Endothelial cell of umbilical vein (primary cell): ENCODE results near the gene GCGR. TPM values are rescaled to one million over a fixed set of nuclear protein-coding genes. Genes with fewer than 3 reads are reported as not detected.

Source experiments
- BruUV-seq: library from RNA; stranded (reverse); fragments of 400-500 nt; replicated peaks from 2 replicates; lab custom pipeline; 2021; lab: Mats Ljungman, UMichigan
- CTCF ChIA-PET: fragments of 300-600, 350-600 bp; sonication (Branson Sonifier 250); formaldehyde crosslinking; loops from one replicate; lab custom pipeline; 2021; ENCODE audit warnings: antibody characterized with exemption, inconsistent platforms; lab: Charles Lee
- POLR2A ChIA-PET: fragments of 300-600, 350-600 bp; sonication (Branson Sonifier 250); formaldehyde crosslinking; loops from one replicate; lab custom pipeline; 2021; ENCODE audit warnings: antibody characterized with exemption, inconsistent platforms; lab: Charles Lee
- DNase-seq: peaks from one replicate; pipeline ENCODE4 v3.0.0-alpha.2; 2011; ENCODE audit warnings: low read depth, low spot score
- FAIRE-seq: peaks from 2 replicates; lab custom pipeline; 2011; peaks lifted over from hg19 to GRCh38; lab: Jason Lieb, UNC
- H2AFZ ChIP-seq: 2 replicates; pipeline ENCODE4 v1.6.0; 2012; ENCODE audit warnings: low read depth, low read length, control low read depth, inconsistent platforms
- H3K27ac ChIP-seq: 2 replicates; pipeline ENCODE4 v1.5.1; 2011; ENCODE audit warnings: low read depth, mild to moderate bottlenecking, control low read depth, low read length, moderate library complexity; ENCODE audit not compliant: insufficient read depth
- H3K27me3 ChIP-seq, 2 experiments: 2 replicates each; pipeline versions ENCODE4 v1.6.0 to v1.6.1; 2011; ENCODE audit warnings: low read length in 2 of 2, mixed read lengths in 1 of 2; ENCODE audit not compliant: control insufficient read depth in 2 of 2, insufficient read depth in 2 of 2
- H3K36me3 ChIP-seq, 2 experiments: 2 replicates in 1 of 2; 3 replicates in 1 of 2; pipeline ENCODE4 v1.5.1; 2011; ENCODE audit warnings: low read length in 2 of 2, mild to moderate bottlenecking in 1 of 2, moderate library complexity in 1 of 2; ENCODE audit not compliant: control insufficient read depth in 2 of 2, insufficient read depth in 2 of 2; ENCODE audit errors: extremely low read depth in 1 of 2
- H3K4me1 ChIP-seq: 3 replicates; pipeline ENCODE4 v1.5.1; 2011; ENCODE audit warnings: mild to moderate bottlenecking, low read length; ENCODE audit not compliant: control insufficient read depth, insufficient read depth; ENCODE audit errors: extremely low read depth
- H3K4me2 ChIP-seq: 2 replicates; pipeline ENCODE4 v1.6.1; 2011; ENCODE audit warnings: low read length, control low read depth, mixed read lengths; ENCODE audit not compliant: insufficient read depth
- H3K4me3 ChIP-seq, 3 experiments: fragments of 200-600 bp in 1 of 3; sonication (generic), shearing (Covaris generic) in 1 of 3; replicated peaks in 1 of 3; 2 replicates each; pipeline ENCODE4 v1.5.1; 2011 to 2016; ENCODE audit warnings: control low read depth in 3 of 3, low read length in 3 of 3, mild to moderate bottlenecking in 2 of 3, inconsistent platforms in 1 of 3, low read depth in 1 of 3, moderate library complexity in 1 of 3; ENCODE audit not compliant: insufficient read depth in 1 of 3
- H3K79me2 ChIP-seq: 2 replicates; pipeline ENCODE4 v1.6.0; 2012; ENCODE audit warnings: low read length, inconsistent platforms; ENCODE audit not compliant: control insufficient read depth, insufficient read depth
- H3K9ac ChIP-seq: replicated peaks from 2 replicates; pipeline ENCODE3; 2011; ENCODE audit warnings: low read length, control low read depth; ENCODE audit not compliant: insufficient read depth; ENCODE audit errors: extremely low read depth
- H3K9me1 ChIP-seq: replicated peaks from 3 replicates; pipeline ENCODE4 v1.6.0; 2011; ENCODE audit warnings: mild to moderate bottlenecking, low read length; ENCODE audit not compliant: control insufficient read depth, insufficient read depth; ENCODE audit errors: extremely low read depth
- H3K9me3 ChIP-seq: replicated peaks from 2 replicates; pipeline ENCODE4 v1.5.1; 2012; ENCODE audit warnings: low read length, inconsistent platforms; ENCODE audit not compliant: control insufficient read depth, insufficient read depth
- H4K20me1 ChIP-seq: replicated peaks from 2 replicates; pipeline ENCODE3; 2011; ENCODE audit warnings: mild to moderate bottlenecking, low read length; ENCODE audit not compliant: control insufficient read depth, insufficient read depth; ENCODE audit errors: extremely low read depth
- CTCF ChIP-seq, 2 donors: IDR thresholded peaks; 1 replicate in 1 of 2; 2 replicates in 1 of 2; pipeline ENCODE4 v1.5.1; 2011; ENCODE audit warnings: low read length in 2 of 2, mild to moderate bottlenecking in 2 of 2, moderate library complexity in 2 of 2, control low read depth in 1 of 2, inconsistent platforms in 1 of 2, low read depth in 1 of 2; ENCODE audit not compliant: insufficient read depth in 1 of 2; ENCODE audit errors: extremely low read depth in 1 of 2
- EZH2 ChIP-seq: IDR thresholded peaks from 2 replicates; pipeline ENCODE4 v1.6.1; 2012; ENCODE audit warnings: borderline replicate concordance, low read depth, mild to moderate bottlenecking, moderate library complexity, low read length, inconsistent platforms; ENCODE audit not compliant: severe bottlenecking
- FOS ChIP-seq: IDR thresholded peaks from 2 replicates; pipeline ENCODE4 v1.6.1; 2011; ENCODE audit warnings: mild to moderate bottlenecking, low read length, moderate library complexity, borderline replicate concordance; ENCODE audit not compliant: insufficient read depth
- GATA2 ChIP-seq: IDR thresholded peaks from 2 replicates; pipeline ENCODE4 v1.7.0; 2011; ENCODE audit warnings: low read depth, mild to moderate bottlenecking, moderate library complexity, mixed read lengths, low read length; ENCODE audit not compliant: insufficient read length, insufficient read depth
- JUN ChIP-seq: IDR thresholded peaks from 2 replicates; pipeline ENCODE4 v1.6.1; 2011; ENCODE audit warnings: borderline replicate concordance, low read depth; ENCODE audit not compliant: insufficient read length, insufficient read depth
- MAX ChIP-seq: IDR thresholded peaks from 2 replicates; pipeline ENCODE4 v1.6.1; 2011; ENCODE audit not compliant: insufficient read depth, insufficient read length
- MYC ChIP-seq: IDR thresholded peaks from one replicate; pipeline ENCODE4 v1.6.1; 2011; ENCODE audit warnings: mild to moderate bottlenecking, low read depth, low read length
- POLR2A ChIP-seq: IDR thresholded peaks from 2 replicates; pipeline ENCODE4 v1.6.1; 2012; ENCODE audit warnings: low read depth, mild to moderate bottlenecking, control low read depth, low read length
- POLR2AphosphoS5 ChIP-seq: IDR thresholded peaks from 2 replicates; pipeline ENCODE4 v1.6.1; 2012; ENCODE audit warnings: low read depth, mild to moderate bottlenecking, control low read depth, low read length, moderate library complexity; ENCODE audit not compliant: insufficient read depth
- dilution Hi-C: fragments of 300-500 bp; cut with MboI; formaldehyde crosslinking; loops from one replicate; pipeline ENCODE4 v1.15.0; 2019; ENCODE audit warnings: low sequenced_read_pairs; ENCODE audit not compliant: extremely low pct_ligation_motif_present
- intact Hi-C: fragments of 100-400 bp; cut with micrococcal nuclease; formaldehyde crosslinking; loops from one replicate; pipeline ENCODE4 v1.10.0; 2022
- polyA plus RNA-seq, 4 experiments: library from polyadenylated mRNA; depleted of rRNA in 3 of 4; stranded (reverse) in 3 of 4; unstranded in 1 of 4; fragments of >200 nt; gene quantifications; 2 replicates each; pipeline versions ENCODE4 v1.2.1 to v1.2.3, GENCODE V29; 2011 to 2012; ENCODE audit warnings: missing spikeins in 1 of 4
- total RNA-seq: library from RNA; stranded (reverse); gene quantifications from 2 replicates; pipeline ENCODE4 v1.2.3, GENCODE V29; 2021

Gene GCGR
- total and polyA plus RNA-seq, 2 donors (not counting 3 experiments of a cell fraction or from before 2014, with no cell fraction given): not detected

- no peak for FAIRE-seq
- ChIA-PET POLR2A (interaction anchor here (1.5 kb wide), 1 partner anchor 100 kb away, joined by 3 read pairs; no protein-coding TSS in a partner anchor), CTCF (interaction anchor here (2.5 kb wide), 1 partner anchor 13 kb away, joined by 20 read pairs; no protein-coding TSS in a partner anchor)
- H3K79me2 ChIP-seq: peaks cover 9% of the 10 kb centered on the region
- no peaks in the 10 kb centered on the region for H4K20me1 ChIP-seq
- no peak for DNase-seq
- intact Hi-C loops (no loop called here), dilution Hi-C loops (no loop called here)
- H3K4me3 ChIP-seq: peak overlapping the region in 2 of 3 experiments; percentile 40 to 54
- no peaks in the 10 kb centered on the region for H3K9me1 ChIP-seq
- no peaks in the 10 kb centered on the region for H3K9me3 ChIP-seq
- peak overlapping the region; percentile 70 for H3K4me2 ChIP-seq
- BruUV-seq: no TSS peak
- peaks cover 11% of the 10 kb centered on the region for H3K4me1 ChIP-seq
- H2AFZ ChIP-seq: peak overlapping the region; percentile 74
- no peaks in the 10 kb centered on the region for H3K27me3 ChIP-seq
- H3K36me3 ChIP-seq: peaks cover 0 to 1% of the 10 kb centered on the region in 2 experiments
- H3K27ac ChIP-seq: no peak overlapping the region
- TF ChIP-seq EZH2: no peak
- TF ChIP-seq POLR2A: no peak
- TF ChIP-seq MYC: no peak
- no peak for TF ChIP-seq JUN
- TF ChIP-seq POLR2AphosphoS5: no peak
- TF ChIP-seq CTCF (IDR thresholded peaks at IDR 0.05; ENCODE audit: extremely low read depth in 1 of 2, insufficient read depth in 1 of 2, low read depth in 1 of 2, low read length in 2 of 2): no peak
- TF ChIP-seq GATA2: no peak
- no peak for TF ChIP-seq FOS
- no peak for TF ChIP-seq MAX
- peak overlapping the region; percentile 86 for H3K9ac ChIP-seq
Measured at GRCh38 chr17:81833921-81834830, 30.2 kb downstream of the GCGR start.
